GM21360 (cell line): ENCODE measurements around the gene TMEM218.
"Not testable (repeated sequence)": the region's sequence is repeated elsewhere in the genome, so short reads cannot be mapped to it uniquely, and the experiment has no call there.

Source experiments
- ATAC-seq: cut with Tn5 transposase; IDR thresholded peaks from one replicate; pipeline ENCODE4 v1.9.1; 2021; ENCODE audit warnings: mild to moderate bottlenecking, moderate library complexity; ENCODE audit not compliant: unreplicated experiment

TMEM218 gene

DNA sequence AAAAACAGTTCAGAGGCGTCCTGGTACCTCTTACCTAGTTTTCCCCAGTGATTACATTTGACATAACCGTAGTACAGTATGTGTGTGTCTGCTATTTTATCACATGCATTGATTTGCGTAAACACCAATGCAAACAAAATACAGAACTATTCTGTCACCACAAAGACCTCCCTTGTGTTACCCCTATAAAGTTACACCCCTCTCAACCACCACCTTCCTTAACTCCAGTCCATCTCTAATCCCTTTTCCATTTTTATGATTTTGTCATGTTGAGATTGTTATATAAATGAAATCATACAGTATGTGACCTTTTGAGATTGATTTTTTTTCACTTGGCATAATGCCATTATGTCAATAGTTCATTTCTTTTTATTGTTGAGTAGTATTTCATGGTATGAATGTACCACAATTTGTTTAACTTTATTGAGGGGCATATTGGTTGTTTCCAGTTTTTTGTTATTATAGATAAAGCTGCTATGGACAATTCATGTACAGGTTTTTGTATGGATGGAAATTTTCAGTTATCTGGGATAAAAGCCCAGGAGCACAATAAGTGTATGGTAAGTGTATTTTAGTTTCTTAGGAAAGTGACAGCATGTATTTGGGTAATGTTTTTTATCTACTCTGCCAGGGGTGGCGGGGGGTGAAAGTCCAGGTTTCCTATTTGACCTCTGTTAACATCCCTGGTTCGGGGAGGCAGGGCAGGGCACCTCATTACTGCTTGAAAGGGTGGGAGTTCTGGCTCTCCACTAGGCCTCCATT lies 54.3 kb downstream of the TMEM218 start:
- no peak for ATAC-seq

DNA sequence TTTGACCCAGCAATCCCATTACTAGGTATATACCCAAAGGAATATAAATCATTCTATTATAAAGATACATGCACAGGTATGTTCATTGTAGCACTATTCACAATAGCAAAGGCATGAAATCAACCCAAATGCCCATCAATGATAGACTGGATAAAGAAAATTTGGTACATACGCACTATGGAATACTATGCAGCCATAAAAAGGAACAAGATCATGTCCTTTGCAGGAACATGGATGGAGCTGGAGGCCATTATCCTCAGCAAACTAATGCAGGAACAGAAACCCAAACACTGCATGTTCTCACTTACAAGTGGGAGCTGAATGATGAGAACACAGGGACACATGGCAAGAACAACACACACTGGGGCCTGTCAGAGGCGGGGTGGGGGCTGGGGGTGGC lies 55.3 kb downstream of the TMEM218 start:
- ATAC-seq, result not testable (repeated sequence)

- ATAC-seq, result no peak
These were observed 56.2 kb downstream of the TMEM218 start for GRCh38 chr11:125055107-125055715.

DNA sequence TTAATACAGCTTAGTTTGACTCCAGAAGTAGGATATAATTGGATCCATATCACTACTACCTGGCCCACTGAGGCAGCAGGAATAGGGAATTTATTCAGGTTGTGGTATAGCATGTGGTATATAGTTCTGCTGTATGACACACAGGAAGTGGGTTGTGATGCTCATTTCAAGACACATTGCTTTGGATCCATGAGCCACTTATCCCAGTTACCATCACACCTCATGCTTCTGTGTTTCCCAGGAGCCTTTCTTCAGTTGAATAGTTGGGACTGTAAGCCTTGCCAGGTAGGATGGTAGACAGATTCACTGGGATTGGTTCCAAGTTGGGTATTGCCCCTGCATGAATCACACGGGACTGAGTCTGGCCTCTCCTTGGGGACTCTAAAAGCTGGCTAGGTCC lies 58.3 kb downstream of the TMEM218 start:
- no peak for ATAC-seq

DNA sequence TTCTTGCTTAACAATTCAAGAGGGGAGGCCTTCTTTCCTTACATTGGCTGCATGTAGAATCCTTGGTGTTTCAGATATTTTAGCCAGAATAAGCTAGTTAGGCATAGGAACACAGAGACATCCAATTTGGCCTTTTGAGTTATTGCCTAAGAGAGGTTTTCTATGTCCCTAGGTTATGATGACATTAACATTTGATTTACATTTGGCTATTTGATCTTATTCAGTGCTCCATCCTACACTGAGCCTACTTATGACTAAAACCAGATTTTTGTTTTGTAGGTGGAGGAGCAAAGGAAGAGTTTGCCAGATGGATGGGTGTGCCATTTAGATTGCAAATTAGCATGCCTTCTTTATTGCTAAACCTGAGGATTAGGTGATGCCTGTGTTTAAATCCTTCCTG lies 59.4 kb downstream of the TMEM218 start:
- no peak for ATAC-seq

DNA sequence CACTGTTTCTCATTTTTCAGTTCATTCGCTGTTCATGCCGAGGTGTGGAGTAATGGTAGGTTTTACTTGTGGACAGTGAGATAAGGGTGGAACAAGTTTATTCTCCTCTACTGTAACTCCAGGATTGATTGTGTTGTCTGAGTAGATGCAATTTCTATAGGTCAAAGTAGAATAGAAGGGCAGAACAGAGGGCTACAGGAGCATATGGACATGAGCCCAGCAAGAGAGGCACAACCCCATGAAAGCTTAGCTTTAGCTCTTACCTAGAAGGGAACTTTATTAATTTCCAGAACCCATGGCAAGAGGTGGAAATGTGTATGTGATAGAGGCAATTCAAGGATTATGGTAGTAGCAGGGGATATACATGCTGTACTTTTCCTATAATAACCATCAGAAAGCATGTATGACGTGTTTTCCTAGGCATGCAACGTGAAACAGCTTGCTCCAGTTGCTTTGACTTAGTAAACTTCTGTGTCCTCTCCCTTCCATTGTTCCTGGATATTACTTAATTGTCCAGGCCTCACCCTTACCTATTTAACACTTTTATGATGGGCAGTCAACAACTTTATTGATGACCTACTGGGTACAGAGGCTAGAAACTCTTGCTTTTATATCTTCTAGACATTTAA lies 62.1 kb downstream of the TMEM218 start:
- ATAC-seq, result no peak
